Liver (tissue), 3 donors: ENCODE measurements around the gene IGSF3.

Experiments used
- EGR1 ChIP-seq, 2 donors: IDR thresholded peaks; 2 replicates each; pipeline ENCODE4 v1.6.1; 2016 to 2018; ENCODE audit warnings: antibody characterized with exemption in 2 of 2, low read depth in 2 of 2
- JUND ChIP-seq, 2 donors: IDR thresholded peaks; 2 replicates each; pipeline ENCODE4 v1.6.1; 2016; ENCODE audit warnings: antibody characterized with exemption in 2 of 2
- SP1 ChIP-seq: IDR thresholded peaks from 2 replicates; pipeline ENCODE4 v1.6.1; 2018; ENCODE audit warnings: antibody characterized with exemption, mild to moderate bottlenecking
- TAF1 ChIP-seq: conservative IDR thresholded peaks from 2 replicates; pipeline ENCODE4 v1.6.1; 2016; ENCODE audit warnings: antibody characterized with exemption, mild to moderate bottlenecking
- TF ChIP-seq, protein P1 (sequence below): fragments of 150-350 bp; IDR thresholded peaks from 2 replicates; pipeline ENCODE4 v1.5.1; 2017; ENCODE audit warnings: improper control_type of control experiment, low read depth, low read length; ENCODE audit not compliant: missing input control
- TF ChIP-seq, protein P2 (sequence below): IDR thresholded peaks from 2 replicates; pipeline ENCODE4 v1.6.1; 2016; ENCODE audit warnings: antibody characterized with exemption, mild to moderate bottlenecking
- TF ChIP-seq, protein P3 (sequence below): IDR thresholded peaks from 2 replicates; pipeline ENCODE4 v1.6.1; 2016; ENCODE audit warnings: antibody characterized with exemption
- donor health status: healthy.
- donor health status: healthy.

DNA sequence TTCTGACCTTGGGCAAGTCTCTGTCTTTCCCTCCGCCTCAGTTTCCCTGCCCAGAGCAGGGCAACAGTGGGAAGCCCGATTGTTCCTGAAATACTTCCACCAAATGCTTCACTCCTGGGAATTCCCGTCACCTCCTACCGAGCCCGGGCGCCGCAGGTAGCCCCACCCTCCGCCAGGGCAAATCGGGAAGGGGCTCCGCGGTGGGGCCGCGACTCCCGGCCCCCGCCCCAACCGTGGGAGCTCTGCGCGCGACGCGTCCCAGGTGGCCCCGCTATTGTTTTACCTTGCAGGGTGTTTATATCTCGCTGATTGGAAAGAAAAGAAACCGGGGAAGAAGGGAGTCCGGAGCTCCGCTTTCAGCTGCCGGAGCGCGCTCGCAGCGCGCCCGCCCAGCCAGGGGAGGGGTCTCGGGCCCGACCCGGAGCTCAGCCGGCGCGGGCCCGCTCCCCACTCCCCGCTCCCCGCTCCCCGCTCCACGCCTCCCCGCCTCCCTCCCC lies 407 bp downstream of the IGSF3 start:
- TF ChIP-seq, protein P1, sequence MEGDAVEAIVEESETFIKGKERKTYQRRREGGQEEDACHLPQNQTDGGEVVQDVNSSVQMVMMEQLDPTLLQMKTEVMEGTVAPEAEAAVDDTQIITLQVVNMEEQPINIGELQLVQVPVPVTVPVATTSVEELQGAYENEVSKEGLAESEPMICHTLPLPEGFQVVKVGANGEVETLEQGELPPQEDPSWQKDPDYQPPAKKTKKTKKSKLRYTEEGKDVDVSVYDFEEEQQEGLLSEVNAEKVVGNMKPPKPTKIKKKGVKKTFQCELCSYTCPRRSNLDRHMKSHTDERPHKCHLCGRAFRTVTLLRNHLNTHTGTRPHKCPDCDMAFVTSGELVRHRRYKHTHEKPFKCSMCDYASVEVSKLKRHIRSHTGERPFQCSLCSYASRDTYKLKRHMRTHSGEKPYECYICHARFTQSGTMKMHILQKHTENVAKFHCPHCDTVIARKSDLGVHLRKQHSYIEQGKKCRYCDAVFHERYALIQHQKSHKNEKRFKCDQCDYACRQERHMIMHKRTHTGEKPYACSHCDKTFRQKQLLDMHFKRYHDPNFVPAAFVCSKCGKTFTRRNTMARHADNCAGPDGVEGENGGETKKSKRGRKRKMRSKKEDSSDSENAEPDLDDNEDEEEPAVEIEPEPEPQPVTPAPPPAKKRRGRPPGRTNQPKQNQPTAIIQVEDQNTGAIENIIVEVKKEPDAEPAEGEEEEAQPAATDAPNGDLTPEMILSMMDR = no peak
- TF ChIP-seq TAF1 = no peak
- TF ChIP-seq, protein P2, sequence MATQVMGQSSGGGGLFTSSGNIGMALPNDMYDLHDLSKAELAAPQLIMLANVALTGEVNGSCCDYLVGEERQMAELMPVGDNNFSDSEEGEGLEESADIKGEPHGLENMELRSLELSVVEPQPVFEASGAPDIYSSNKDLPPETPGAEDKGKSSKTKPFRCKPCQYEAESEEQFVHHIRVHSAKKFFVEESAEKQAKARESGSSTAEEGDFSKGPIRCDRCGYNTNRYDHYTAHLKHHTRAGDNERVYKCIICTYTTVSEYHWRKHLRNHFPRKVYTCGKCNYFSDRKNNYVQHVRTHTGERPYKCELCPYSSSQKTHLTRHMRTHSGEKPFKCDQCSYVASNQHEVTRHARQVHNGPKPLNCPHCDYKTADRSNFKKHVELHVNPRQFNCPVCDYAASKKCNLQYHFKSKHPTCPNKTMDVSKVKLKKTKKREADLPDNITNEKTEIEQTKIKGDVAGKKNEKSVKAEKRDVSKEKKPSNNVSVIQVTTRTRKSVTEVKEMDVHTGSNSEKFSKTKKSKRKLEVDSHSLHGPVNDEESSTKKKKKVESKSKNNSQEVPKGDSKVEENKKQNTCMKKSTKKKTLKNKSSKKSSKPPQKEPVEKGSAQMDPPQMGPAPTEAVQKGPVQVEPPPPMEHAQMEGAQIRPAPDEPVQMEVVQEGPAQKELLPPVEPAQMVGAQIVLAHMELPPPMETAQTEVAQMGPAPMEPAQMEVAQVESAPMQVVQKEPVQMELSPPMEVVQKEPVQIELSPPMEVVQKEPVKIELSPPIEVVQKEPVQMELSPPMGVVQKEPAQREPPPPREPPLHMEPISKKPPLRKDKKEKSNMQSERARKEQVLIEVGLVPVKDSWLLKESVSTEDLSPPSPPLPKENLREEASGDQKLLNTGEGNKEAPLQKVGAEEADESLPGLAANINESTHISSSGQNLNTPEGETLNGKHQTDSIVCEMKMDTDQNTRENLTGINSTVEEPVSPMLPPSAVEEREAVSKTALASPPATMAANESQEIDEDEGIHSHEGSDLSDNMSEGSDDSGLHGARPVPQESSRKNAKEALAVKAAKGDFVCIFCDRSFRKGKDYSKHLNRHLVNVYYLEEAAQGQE = no peak
- TF ChIP-seq SP1 = no peak
- TF ChIP-seq JUND (IDR thresholded peaks at IDR 0.05) = no peak
- no peak for TF ChIP-seq EGR1 (IDR thresholded peaks at IDR 0.05; ENCODE audit: low read depth in 2 of 2)
- TF ChIP-seq, protein P3, sequence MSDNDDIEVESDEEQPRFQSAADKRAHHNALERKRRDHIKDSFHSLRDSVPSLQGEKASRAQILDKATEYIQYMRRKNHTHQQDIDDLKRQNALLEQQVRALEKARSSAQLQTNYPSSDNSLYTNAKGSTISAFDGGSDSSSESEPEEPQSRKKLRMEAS = no peak
